HG03097 (cell line): ENCODE results near the gene EOLA1.
"Not testable (repeated sequence)": the region's sequence is repeated elsewhere in the genome, so short reads cannot be mapped to it uniquely, and the experiment has no call there.

Experiments
- ATAC-seq: cut with Tn5 transposase; IDR thresholded peaks from one replicate; pipeline ENCODE4 v1.9.1; 2021; ENCODE audit not compliant: unreplicated experiment, low FRiP score

EOLA1 gene

GRCh38 chrX:149585631-149586030 is 44.8 kb downstream of the EOLA1 start:
- not testable (repeated sequence) for ATAC-seq

GRCh38 chrX:149587359-149587758 is 46.5 kb downstream of the EOLA1 start, which contains the start of gene MAGEA9B:
Gene MAGEA9B, minus strand, starts transcription at chrX:149587459. Its CDS starts 4,280 bp downstream, at chrX:149583179.
- ATAC-seq, result not testable (repeated sequence)

GRCh38 chrX:149590993-149591392 is 50.2 kb downstream of the EOLA1 start:
- not testable (repeated sequence) for ATAC-seq

GRCh38 chrX:149595214-149595613 is 54.4 kb downstream of the EOLA1 start, which contains the start of gene HSFX2:
Gene HSFX2, minus strand, starts transcription at chrX:149595314. Its CDS starts 614 bp downstream, at chrX:149594700.
- not testable (repeated sequence) for ATAC-seq

GRCh38 chrX:149595943-149596342 is 55.1 kb downstream of the EOLA1 start:
- ATAC-seq, result not testable (repeated sequence)
